NCI-H82 (cell line): Measurements from ENCODE around the gene LAMA3.

Experiments
- DNase-seq: peaks from one replicate; lab custom pipeline; 2025; lab: John Stamatoyannopoulos, UW

The LAMA3 gene

DNA sequence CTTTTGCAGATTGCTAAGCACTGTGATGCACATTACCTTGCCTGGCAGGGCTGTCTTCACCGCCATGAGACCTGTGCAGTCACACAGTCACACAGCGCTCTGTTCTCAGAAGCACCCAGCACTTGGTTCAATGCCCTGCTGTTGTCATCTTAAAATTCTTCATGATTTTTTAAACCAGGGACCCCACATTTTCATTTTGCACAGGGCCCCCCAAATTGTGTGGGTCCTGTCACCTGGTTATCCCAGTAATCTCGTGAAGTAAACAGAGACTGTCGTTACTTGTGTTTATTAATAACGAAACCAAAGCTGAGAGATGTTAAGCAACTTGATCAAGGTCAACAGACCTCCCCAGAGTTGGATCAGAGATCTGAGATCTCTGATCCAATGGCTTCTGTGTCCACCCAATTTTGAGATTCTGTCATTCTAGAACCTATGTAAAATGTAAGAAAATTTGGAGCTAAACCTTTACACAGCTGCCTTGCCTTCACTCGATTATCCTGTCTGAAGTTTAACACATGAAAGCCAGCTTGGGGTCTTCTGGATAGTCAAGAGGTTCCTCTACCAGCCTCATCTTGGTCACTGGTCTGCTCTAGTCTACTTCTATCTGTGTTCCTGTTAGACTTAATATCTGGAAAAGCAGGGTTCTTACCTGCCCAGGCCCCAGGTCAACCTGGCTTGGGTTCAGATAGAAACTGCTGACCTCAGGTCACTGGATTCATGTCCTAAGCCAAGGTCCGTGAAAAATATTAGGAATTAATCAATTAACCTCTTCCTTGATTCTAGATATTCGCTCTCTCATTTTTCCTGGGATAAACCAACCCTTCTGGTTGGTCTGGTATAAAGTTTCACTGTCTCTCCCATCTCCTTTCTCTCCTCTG lies 311.6 kb downstream of the LAMA3 start:
- no peak for DNase-seq

DNA sequence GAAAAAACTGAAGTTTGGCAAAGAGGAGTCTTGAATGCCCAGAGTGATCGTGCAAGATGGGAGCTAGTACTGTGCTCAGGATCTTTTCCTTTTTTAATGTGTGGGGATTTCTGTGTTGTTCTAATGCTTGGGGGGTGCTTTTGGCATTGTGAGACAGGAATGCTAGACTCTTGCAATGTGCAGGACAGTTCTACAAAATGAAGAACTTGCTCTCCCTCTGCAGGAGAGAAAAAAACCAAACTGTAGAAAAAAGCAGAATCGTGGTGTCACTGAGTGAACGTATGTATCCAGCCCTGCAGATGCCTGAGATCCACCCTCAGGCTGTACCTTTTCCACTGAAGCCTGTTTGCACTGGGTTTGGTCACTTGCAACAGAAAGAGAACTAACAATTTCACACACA lies 313.2 kb downstream of the LAMA3 start:
- no peak for DNase-seq

DNA sequence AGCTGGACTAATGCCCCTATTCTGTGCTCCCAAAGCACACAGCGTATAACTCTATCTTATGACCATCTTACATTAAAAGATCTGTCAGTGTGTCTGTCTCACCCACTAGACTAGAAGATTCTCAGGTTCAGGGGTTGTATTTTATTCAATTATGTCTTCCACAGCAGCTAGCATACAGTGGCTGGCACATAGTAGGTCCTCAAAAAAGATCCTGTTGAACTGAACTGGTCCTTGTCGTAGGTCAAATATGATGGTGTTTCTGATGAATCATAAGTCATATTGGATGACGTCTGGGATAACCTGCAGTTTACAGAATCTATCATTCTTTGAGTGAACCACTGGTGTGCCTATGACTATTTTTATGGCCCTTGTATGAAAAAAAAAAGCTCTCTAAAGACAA lies 314.0 kb downstream of the LAMA3 start:
- no peak for DNase-seq

DNA sequence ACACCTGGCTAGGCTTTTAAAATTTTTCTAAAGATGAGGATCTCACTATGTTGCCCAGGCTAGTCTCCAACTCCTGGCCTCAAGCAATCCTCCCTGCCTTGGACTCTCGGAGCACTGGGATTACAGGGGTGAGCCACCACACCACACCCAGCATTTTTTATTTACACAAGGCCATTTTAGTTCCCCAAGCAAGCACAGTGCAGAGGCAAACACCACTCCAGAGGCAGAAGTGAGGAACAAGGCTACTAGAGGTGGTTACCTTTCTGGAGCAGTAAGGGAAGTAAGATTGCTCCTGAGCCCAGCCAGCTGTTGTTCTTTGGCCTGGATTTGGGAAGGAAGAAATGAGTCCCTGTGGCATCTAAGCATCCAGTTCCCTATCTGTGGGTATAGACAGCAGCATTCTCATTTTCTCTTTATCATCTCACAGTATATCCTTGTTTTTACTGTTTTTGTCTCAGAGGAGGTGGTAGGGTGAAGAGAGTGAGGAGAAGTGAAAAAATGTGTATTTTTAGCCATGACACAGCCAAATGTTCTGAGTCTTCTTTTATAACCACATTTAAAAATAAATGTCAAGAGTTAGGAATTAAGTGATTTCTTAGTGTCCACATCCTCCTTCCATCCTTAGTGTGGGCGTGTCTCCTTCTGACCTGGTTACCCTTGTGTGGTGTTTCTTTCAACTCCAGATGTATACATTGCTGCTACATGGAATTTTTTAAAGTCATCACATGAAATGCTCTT lies 314.8 kb downstream of the LAMA3 start:
- DNase-seq = no peak
